Activated B cell treated with CpG ODN at 0.5 μM for 24 hours (primary cell): ENCODE results near the gene AP1G1. TPM values are rescaled to one million over a fixed set of nuclear protein-coding genes. Genes with fewer than 3 reads are reported as not detected.
"Not testable (repeated sequence)": the region's sequence is repeated elsewhere in the genome, so short reads cannot be mapped to it uniquely, and the experiment has no call there.

Experiments
- ATAC-seq: fragments of 200-7000 bp; cut with Tn5 transposase; one replicate; pipeline ENCODE4 v1.10.0; 2021; ENCODE audit warnings: low read depth, mild to moderate bottlenecking, moderate library complexity
- CTCF ChIA-PET: fragments of 350-600 bp; sonication (Branson Sonifier 250); formaldehyde crosslinking; loops from one replicate; lab custom pipeline; 2021; ENCODE audit warnings: antibody characterized with exemption; lab: Charles Lee
- POLR2A ChIA-PET: fragments of 350-600 bp; sonication (Branson Sonifier 250); formaldehyde crosslinking; loops from one replicate; lab custom pipeline; 2021; ENCODE audit warnings: antibody characterized with exemption; lab: Charles Lee
- DNase-seq: peaks from one replicate; pipeline ENCODE4 v3.0.0; 2022
- H3K27ac Mint-ChIP-seq: one replicate; pipeline ENCODE4 v1.8.0; 2020; ENCODE audit warnings: mixed read lengths
- H3K27me3 Mint-ChIP-seq: one replicate; pipeline ENCODE4 v1.8.0; 2021; ENCODE audit warnings: mixed read lengths
- H3K36me3 Mint-ChIP-seq: one replicate; pipeline ENCODE4 v1.8.0; 2021; ENCODE audit warnings: low read depth, mixed read lengths
- H3K4me1 Mint-ChIP-seq: one replicate; pipeline ENCODE4 v1.8.0; 2021; ENCODE audit warnings: mixed read lengths
- H3K4me3 Mint-ChIP-seq: one replicate; pipeline ENCODE4 v1.8.0; 2020; ENCODE audit warnings: mild to moderate bottlenecking, mixed read lengths
- H3K9me3 Mint-ChIP-seq: one replicate; pipeline ENCODE4 v1.8.0; 2020; ENCODE audit warnings: mixed read lengths
- CTCF ChIP-seq: fragments of 200-600 bp; IDR thresholded peaks from one replicate; pipeline ENCODE4 v1.8.0; 2022; ENCODE audit warnings: antibody characterized with exemption, mild to moderate bottlenecking
- intact Hi-C: fragments of 100-400 bp; cut with micrococcal nuclease; formaldehyde crosslinking; loops from one replicate; pipeline ENCODE4 v1.15.1; 2024
- total RNA-seq: library from RNA; stranded (reverse); gene quantifications from 2 replicates; pipeline ENCODE4 v1.2.3, GENCODE V29; 2022

Gene AP1G1
- total RNA-seq, 1 donor from 2014 or later: 120 TPM

DNA sequence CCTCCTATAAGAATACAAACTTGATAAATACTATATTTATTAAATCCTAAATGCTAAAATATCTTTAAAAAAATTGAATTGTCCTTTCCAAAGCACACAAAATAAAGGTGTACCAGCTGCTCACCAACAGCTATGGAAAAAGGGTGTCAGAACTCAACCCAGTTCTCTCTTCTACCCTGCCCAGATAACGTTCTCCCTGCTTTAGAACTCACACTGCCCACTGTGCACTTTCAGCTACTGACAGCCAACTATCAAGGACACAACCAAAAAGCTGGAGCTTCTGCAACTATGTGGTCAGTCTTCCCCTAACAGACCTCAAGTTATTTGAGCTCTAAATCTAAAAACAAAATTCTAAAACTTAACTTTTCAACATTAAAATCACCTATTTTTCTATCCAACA is 13.7 kb downstream of the AP1G1 start:
- DNase-seq: no peak
- no peak for TF ChIP-seq CTCF
- Mint-ChIP-seq H3K9me3 (no peaks in the 10 kb centered on the region), H3K27ac (no peak overlapping the region), H3K36me3 (peaks cover 44% of the 10 kb centered on the region), H3K4me1 (peaks cover 47% of the 10 kb centered on the region), H3K27me3 (no peaks in the 10 kb centered on the region), H3K4me3 (no peak overlapping the region)
- CTCF ChIA-PET: interaction anchor here (0.6 to 1.1 kb wide), 4 partner anchors 22 to 1907 kb away, joined by 3 read pairs; no protein-coding TSS in a partner anchor
- intact Hi-C loops: no loop called here
- ATAC-seq: no peak
- POLR2A ChIA-PET: interaction anchor here (0.6 to 0.7 kb wide), 3 partner anchors 51 to 130 kb away, joined by 3 to 9 read pairs (median 5); no protein-coding TSS in a partner anchor

DNA sequence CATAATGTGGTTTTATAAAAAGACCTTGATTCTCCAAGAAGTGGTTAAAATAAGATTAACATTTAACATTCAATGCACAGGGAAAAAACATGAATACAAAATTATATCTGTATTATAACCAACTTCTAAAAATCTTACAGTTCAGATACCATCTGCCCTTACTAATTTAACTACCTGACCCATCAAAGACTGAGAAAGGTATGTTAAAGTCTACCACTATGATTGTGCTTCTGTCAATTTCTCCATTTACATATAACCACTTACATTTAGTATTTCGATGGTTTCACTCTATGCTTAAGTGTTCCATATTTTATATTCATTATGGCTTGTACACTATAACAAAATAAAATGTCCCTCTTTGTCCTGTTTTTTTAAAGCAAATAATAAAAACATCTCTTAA is 14.6 kb downstream of the AP1G1 start:
- no peaks in the 10 kb centered on the region for H3K9me3 Mint-ChIP-seq
- H3K27ac Mint-ChIP-seq: no peak overlapping the region
- ChIA-PET POLR2A (no interaction called here), CTCF (interaction anchor here (1.0 kb wide), 1 partner anchor 168 kb away, joined by 3 read pairs; no protein-coding TSS in a partner anchor)
- TF ChIP-seq CTCF: no peak
- H3K36me3 Mint-ChIP-seq: peaks cover 43% of the 10 kb centered on the region
- no peak for ATAC-seq
- DNase-seq: no peak
- intact Hi-C loops: no loop called here
- H3K4me3 Mint-ChIP-seq: no peak overlapping the region
- peaks cover 47% of the 10 kb centered on the region for H3K4me1 Mint-ChIP-seq
- no peaks in the 10 kb centered on the region for H3K27me3 Mint-ChIP-seq

DNA sequence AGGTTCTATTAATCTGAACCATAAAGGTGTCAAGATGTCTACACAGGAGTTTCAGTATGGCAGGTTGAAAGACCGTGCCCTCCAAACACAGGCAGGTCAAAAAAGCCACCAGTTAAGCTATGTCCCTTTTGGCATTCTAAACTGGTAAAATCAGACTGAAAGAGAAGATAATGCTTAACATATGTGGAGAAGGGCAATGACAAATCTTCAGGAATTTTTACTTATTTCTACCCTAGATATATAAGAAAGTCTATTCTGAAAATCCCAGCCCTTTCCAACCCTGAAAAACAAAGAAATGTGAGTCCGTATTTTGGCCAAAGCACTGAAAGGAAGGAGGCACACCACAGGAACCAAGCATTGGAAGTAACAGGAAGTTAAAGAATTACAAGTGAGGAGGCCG is 16.5 kb downstream of the AP1G1 start:
- POLR2A ChIA-PET: interaction anchor here (2.4 kb wide), 1 partner anchor 17 kb away, joined by 10 read pairs; the partner anchor contains the start of gene AP1G1
- no peak for TF ChIP-seq CTCF
- H3K4me3 Mint-ChIP-seq: no peak overlapping the region
- peaks cover 46% of the 10 kb centered on the region for H3K36me3 Mint-ChIP-seq
- no peak for ATAC-seq
- peaks cover 47% of the 10 kb centered on the region for H3K4me1 Mint-ChIP-seq
- intact Hi-C loops: no loop called here
- H3K27ac Mint-ChIP-seq: no peak overlapping the region
- DNase-seq: no peak
- H3K9me3 Mint-ChIP-seq: no peaks in the 10 kb centered on the region
- CTCF ChIA-PET: no interaction called here
- H3K27me3 Mint-ChIP-seq: no peaks in the 10 kb centered on the region

GRCh38 chr16:71790329-71790728 is 18.3 kb downstream of the AP1G1 start:
- peaks cover 41% of the 10 kb centered on the region for H3K36me3 Mint-ChIP-seq
- H3K4me3 Mint-ChIP-seq, H3K27me3 Mint-ChIP-seq, H3K9me3 Mint-ChIP-seq, CTCF ChIA-PET, ATAC-seq, DNase-seq, intact Hi-C loops, POLR2A ChIA-PET, H3K27ac Mint-ChIP-seq: not testable (repeated sequence)
- peaks cover 35% of the 10 kb centered on the region for H3K4me1 Mint-ChIP-seq

- POLR2A ChIA-PET: interaction anchor here (1.2 kb wide), 1 partner anchor 19 kb away, joined by 3 read pairs; the partner anchor contains the start of gene AP1G1
- intact Hi-C loops: no loop called here
Observed at GRCh38 chr16:71789136-71789535, 19.5 kb downstream of the AP1G1 start.

More at GRCh38 chr16:71789136-71789535, 19.5 kb downstream of the AP1G1 start:
- CTCF ChIA-PET: interaction anchor here (0.6 to 1.0 kb wide), 2 partner anchors 121 to 172 kb away, joined by 3 to 4 read pairs; no protein-coding TSS in a partner anchor
- Mint-ChIP-seq H3K9me3 (no peaks in the 10 kb centered on the region), H3K36me3 (peaks cover 42% of the 10 kb centered on the region), H3K27me3 (no peaks in the 10 kb centered on the region), H3K4me3 (no peak overlapping the region), H3K27ac (no peak overlapping the region), H3K4me1 (peaks cover 30% of the 10 kb centered on the region)
- no peak for TF ChIP-seq CTCF
- DNase-seq: no peak
- ATAC-seq: no peak
